HPDE6-E6E7 (cell line): ENCODE data around the gene KIF20B.
"Not testable (repeated sequence)": the region's sequence is repeated elsewhere in the genome, so short reads cannot be mapped to it uniquely, and the experiment has no call there.

ENCODE experiments used
- DNase-seq: peaks from one replicate; pipeline ENCODE4 v3.0.0; 2011; ENCODE audit warnings: missing footprints; ENCODE audit errors: extremely low spot score

Gene KIF20B

GRCh38 chr10:89692416-89692815 is 9.0 kb upstream of the KIF20B start:
- DNase-seq = no peak

- no peak for DNase-seq
Measured at GRCh38 chr10:89693176-89693575, 8.2 kb upstream of the KIF20B start.

GRCh38 chr10:89695307-89695706 is 6.1 kb upstream of the KIF20B start:
- DNase-seq = no peak

- DNase-seq = no peak
Measured at GRCh38 chr10:89697946-89698345, 3.4 kb upstream of the KIF20B start.

- DNase-seq = no peak
Measured at GRCh38 chr10:89699581-89700064, 1.8 kb upstream of the KIF20B start.

- no peak for DNase-seq
Measured at GRCh38 chr10:89700923-89701241, 508 bp upstream of the KIF20B start.

- DNase-seq = no peak
Measured at GRCh38 chr10:89702121-89702480, 711 bp downstream of the KIF20B start.

GRCh38 chr10:89705466-89705865 is 4.1 kb downstream of the KIF20B start:
- DNase-seq = no peak

- DNase-seq = no peak
Measured at GRCh38 chr10:89706011-89706410, 4.6 kb downstream of the KIF20B start.

GRCh38 chr10:89707372-89707771 is 6.0 kb downstream of the KIF20B start:
- DNase-seq = no peak

GRCh38 chr10:89710753-89711152 is 9.4 kb downstream of the KIF20B start:
- DNase-seq = no peak

GRCh38 chr10:89734616-89735015 is 33.2 kb downstream of the KIF20B start:
- DNase-seq = no peak

- DNase-seq = no peak
Measured at GRCh38 chr10:89738551-89739209, 37.3 kb downstream of the KIF20B start.

GRCh38 chr10:89741126-89741762 is 39.9 kb downstream of the KIF20B start:
- DNase-seq = no peak

- DNase-seq = no peak
Measured at GRCh38 chr10:89744026-89744425, 42.6 kb downstream of the KIF20B start.

- no peak for DNase-seq
Measured at GRCh38 chr10:89745903-89746302, 44.5 kb downstream of the KIF20B start.

- no peak for DNase-seq
Measured at GRCh38 chr10:89750441-89750840, 49.1 kb downstream of the KIF20B start.

GRCh38 chr10:89755374-89755773 is 54.0 kb downstream of the KIF20B start:
- DNase-seq = no peak

GRCh38 chr10:89759531-89759930 is 58.1 kb downstream of the KIF20B start:
- no peak for DNase-seq

- DNase-seq = not testable (repeated sequence)
Measured at GRCh38 chr10:89763671-89764070, 62.3 kb downstream of the KIF20B start.

- DNase-seq = no peak
Measured at GRCh38 chr10:89771684-89772083, 70.3 kb downstream of the KIF20B start.

- no peak for DNase-seq
Measured at GRCh38 chr10:89773081-89773480, 71.7 kb downstream of the KIF20B start.

- no peak for DNase-seq
Measured at GRCh38 chr10:89776665-89777064, 75.3 kb downstream of the KIF20B start.

- DNase-seq = no peak
Measured at GRCh38 chr10:89782470-89782869, 81.1 kb downstream of the KIF20B start.
